HEK293T (cell line): Measurements from ENCODE around the gene MOK.

Source experiments
- ARNT ChIP-seq: fragments of 450-650 bp; IDR thresholded peaks from 2 replicates; pipeline ENCODE4 v1.6.1; 2017; ENCODE audit warnings: mild to moderate bottlenecking
- BHLHE40 ChIP-seq: fragments of 450-650 bp; IDR thresholded peaks from 2 replicates; pipeline ENCODE4 v1.6.1; 2016; ENCODE audit warnings: mild to moderate bottlenecking, moderate library complexity, borderline replicate concordance
- FOXA1 ChIP-seq: fragments of 450-650 bp; IDR thresholded peaks from 2 replicates; pipeline ENCODE4 v1.6.1; 2016; ENCODE audit warnings: mild to moderate bottlenecking
- FOXK2 ChIP-seq: fragments of 450-650 bp; IDR thresholded peaks from 2 replicates; pipeline ENCODE4 v1.6.1; 2016; ENCODE audit warnings: mild to moderate bottlenecking
- FOXM1 ChIP-seq: fragments of 450-650 bp; IDR thresholded peaks from 2 replicates; pipeline ENCODE4 v1.6.1; 2017; ENCODE audit warnings: mild to moderate bottlenecking, borderline replicate concordance
- HDGF ChIP-seq: fragments of 450-650 bp; IDR thresholded peaks from 2 replicates; pipeline ENCODE4 v1.6.1; 2017; ENCODE audit warnings: antibody characterized with exemption, borderline replicate concordance
- LEF1 ChIP-seq: fragments of 450-650 bp; IDR thresholded peaks from 2 replicates; pipeline ENCODE4 v1.6.1; 2017; ENCODE audit warnings: mild to moderate bottlenecking, borderline replicate concordance
- PKNOX1 ChIP-seq: fragments of 450-650 bp; IDR thresholded peaks from 2 replicates; pipeline ENCODE4 v1.6.1; 2016
- SP1 ChIP-seq: fragments of 450-650 bp; IDR thresholded peaks from 2 replicates; pipeline ENCODE4 v1.6.1; 2017
- SUZ12 ChIP-seq: fragments of 450-650 bp; IDR thresholded peaks from 2 replicates; pipeline ENCODE4 v1.6.1; 2016; ENCODE audit warnings: mild to moderate bottlenecking
- TARDBP ChIP-seq: fragments of 450-650 bp; IDR thresholded peaks from 2 replicates; pipeline ENCODE4 v1.6.1; 2016

- TF ChIP-seq SUZ12 (no peak), BHLHE40 (no peak), ARNT (no peak), FOXA1 (no peak), FOXK2 (no peak), TARDBP (no peak), FOXM1 (no peak), PKNOX1 (no peak), LEF1 (no peak), HDGF (no peak), SP1 (no peak)
These were observed 55.0 kb downstream of the MOK start for GRCh38 chr14:102249981-102250380.
